ENCODE measurements around the gene ZMIZ1.

ZMIZ1 gene

GRCh38 chr10:79106256-79107050 is 37.7 kb downstream of the ZMIZ1 start:
- TF ChIP-seq JUND (IDR thresholded peaks at IDR 0.05; ENCODE audit: low read depth): no peak
- DNase-seq (ENCODE audit: low read depth in 1 of 2, low spot score in 1 of 2): no peak
- in situ Hi-C loops (cut with HindIII; ENCODE audit: low pct_unique_long_range_greater_than_20kb, low sequenced_read_pairs): no loop called here

GRCh38 chr10:79107736-79108264 is 39.0 kb downstream of the ZMIZ1 start:
- no peak for DNase-seq (ENCODE audit: low read depth in 1 of 2, low spot score in 1 of 2)
- TF ChIP-seq JUND (IDR thresholded peaks at IDR 0.05; ENCODE audit: low read depth): no peak
- in situ Hi-C loops (cut with HindIII; ENCODE audit: low pct_unique_long_range_greater_than_20kb, low sequenced_read_pairs): no loop called here

- in situ Hi-C loops (cut with HindIII; ENCODE audit: low pct_unique_long_range_greater_than_20kb, low sequenced_read_pairs): no loop called here
- DNase-seq (ENCODE audit: low read depth in 1 of 2, low spot score in 1 of 2): no peak
- no peak for TF ChIP-seq JUND (IDR thresholded peaks at IDR 0.05; ENCODE audit: low read depth)
These were observed 40.0 kb downstream of the ZMIZ1 start for GRCh38 chr10:79108728-79109127.

- DNase-seq (ENCODE audit: low read depth in 1 of 2, low spot score in 1 of 2): no peak
- in situ Hi-C loops (cut with HindIII; ENCODE audit: low pct_unique_long_range_greater_than_20kb, low sequenced_read_pairs): no loop called here
- no peak for TF ChIP-seq JUND (IDR thresholded peaks at IDR 0.05; ENCODE audit: low read depth)
These were observed 42.7 kb downstream of the ZMIZ1 start for GRCh38 chr10:79111427-79111826.

DNA sequence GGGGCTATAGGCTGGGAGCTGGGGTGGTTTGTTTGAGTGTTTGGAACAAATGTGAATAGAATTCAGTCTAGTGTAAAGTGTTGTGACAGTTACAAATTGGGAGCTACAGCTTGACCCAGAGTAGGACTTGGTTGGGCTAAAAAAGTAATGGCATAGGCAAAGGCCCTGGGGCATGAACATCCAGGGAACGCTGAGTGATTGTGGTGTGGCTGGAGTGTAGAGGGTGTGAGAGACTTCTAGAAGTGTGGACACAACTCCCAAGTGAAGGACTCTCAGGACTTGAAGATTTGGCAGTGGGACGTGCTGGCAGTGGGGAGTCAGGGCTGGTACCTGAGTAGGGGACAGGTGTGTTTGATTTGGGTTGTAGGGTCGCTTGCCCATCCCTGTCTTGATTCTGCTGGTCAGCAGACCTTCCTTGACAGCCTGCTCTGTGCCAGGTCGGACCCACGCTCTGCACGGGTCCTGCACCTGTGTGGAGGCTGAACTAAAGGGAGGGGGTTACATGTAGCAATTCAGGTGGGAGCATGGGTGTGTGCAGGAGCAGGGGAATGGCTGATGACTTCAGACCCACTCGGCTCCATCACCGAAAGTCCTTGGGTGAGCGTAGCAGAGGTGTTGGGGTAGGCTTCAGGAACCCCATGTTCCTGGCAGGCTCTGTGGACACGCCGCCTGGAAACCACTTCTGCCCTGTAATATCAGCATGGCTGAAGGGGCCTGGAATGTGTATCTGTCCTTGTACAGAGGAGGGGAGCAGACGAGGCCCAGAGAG is 43.3 kb downstream of the ZMIZ1 start:
- DNase-seq (ENCODE audit: low read depth in 1 of 2, low spot score in 1 of 2): no peak
- in situ Hi-C loops (cut with HindIII; ENCODE audit: low pct_unique_long_range_greater_than_20kb, low sequenced_read_pairs): no loop called here
- TF ChIP-seq JUND (IDR thresholded peaks at IDR 0.05; ENCODE audit: low read depth): no peak

- DNase-seq (ENCODE audit: low read depth in 1 of 2, low spot score in 1 of 2): no peak
- in situ Hi-C loops (cut with HindIII; ENCODE audit: low pct_unique_long_range_greater_than_20kb, low sequenced_read_pairs): no loop called here
- TF ChIP-seq JUND (IDR thresholded peaks at IDR 0.05; ENCODE audit: low read depth): no peak
These were observed 44.2 kb downstream of the ZMIZ1 start for GRCh38 chr10:79112881-79113431.

GRCh38 chr10:79113827-79114226 is 45.1 kb downstream of the ZMIZ1 start:
- TF ChIP-seq JUND (IDR thresholded peaks at IDR 0.05; ENCODE audit: low read depth): no peak
- in situ Hi-C loops (cut with HindIII; ENCODE audit: low pct_unique_long_range_greater_than_20kb, low sequenced_read_pairs): no loop called here
- no peak for DNase-seq (ENCODE audit: low read depth in 1 of 2, low spot score in 1 of 2)

DNA sequence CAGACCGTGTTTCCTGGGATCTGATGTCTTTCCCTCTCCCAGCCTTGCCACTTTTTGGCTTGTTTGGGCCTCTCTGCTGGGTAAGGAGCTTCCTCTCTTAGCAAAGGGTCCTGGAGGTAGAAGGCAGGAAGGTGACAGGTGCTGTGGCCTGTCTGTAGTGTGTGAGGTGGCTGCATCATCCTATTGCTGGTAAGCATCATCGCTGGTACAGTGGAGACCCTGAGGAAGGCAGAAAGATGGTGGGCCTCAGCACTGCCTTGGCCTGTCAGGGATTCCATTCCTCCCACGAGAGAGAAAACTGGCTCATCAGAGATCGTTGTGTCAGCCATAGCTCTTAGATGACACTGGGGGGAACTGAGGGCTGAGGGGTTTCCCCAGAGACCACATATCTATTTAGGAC is 46.5 kb downstream of the ZMIZ1 start:
- in situ Hi-C loops (cut with HindIII; ENCODE audit: low pct_unique_long_range_greater_than_20kb, low sequenced_read_pairs): no loop called here
- no peak for DNase-seq (ENCODE audit: low read depth in 1 of 2, low spot score in 1 of 2)
- no peak for TF ChIP-seq JUND (IDR thresholded peaks at IDR 0.05; ENCODE audit: low read depth)

GRCh38 chr10:79116368-79116767 is 47.6 kb downstream of the ZMIZ1 start:
- in situ Hi-C loops (cut with HindIII; ENCODE audit: low pct_unique_long_range_greater_than_20kb, low sequenced_read_pairs): no loop called here
- no peak for DNase-seq (ENCODE audit: low read depth in 1 of 2, low spot score in 1 of 2)
- TF ChIP-seq JUND (IDR thresholded peaks at IDR 0.05; ENCODE audit: low read depth): no peak

- TF ChIP-seq JUND (IDR thresholded peaks at IDR 0.05; ENCODE audit: low read depth): no peak
- no peak for DNase-seq (ENCODE audit: low read depth in 1 of 2, low spot score in 1 of 2)
- in situ Hi-C loops (cut with HindIII; ENCODE audit: low pct_unique_long_range_greater_than_20kb, low sequenced_read_pairs): no loop called here
These were observed 48.3 kb downstream of the ZMIZ1 start for GRCh38 chr10:79116801-79117723.

DNA sequence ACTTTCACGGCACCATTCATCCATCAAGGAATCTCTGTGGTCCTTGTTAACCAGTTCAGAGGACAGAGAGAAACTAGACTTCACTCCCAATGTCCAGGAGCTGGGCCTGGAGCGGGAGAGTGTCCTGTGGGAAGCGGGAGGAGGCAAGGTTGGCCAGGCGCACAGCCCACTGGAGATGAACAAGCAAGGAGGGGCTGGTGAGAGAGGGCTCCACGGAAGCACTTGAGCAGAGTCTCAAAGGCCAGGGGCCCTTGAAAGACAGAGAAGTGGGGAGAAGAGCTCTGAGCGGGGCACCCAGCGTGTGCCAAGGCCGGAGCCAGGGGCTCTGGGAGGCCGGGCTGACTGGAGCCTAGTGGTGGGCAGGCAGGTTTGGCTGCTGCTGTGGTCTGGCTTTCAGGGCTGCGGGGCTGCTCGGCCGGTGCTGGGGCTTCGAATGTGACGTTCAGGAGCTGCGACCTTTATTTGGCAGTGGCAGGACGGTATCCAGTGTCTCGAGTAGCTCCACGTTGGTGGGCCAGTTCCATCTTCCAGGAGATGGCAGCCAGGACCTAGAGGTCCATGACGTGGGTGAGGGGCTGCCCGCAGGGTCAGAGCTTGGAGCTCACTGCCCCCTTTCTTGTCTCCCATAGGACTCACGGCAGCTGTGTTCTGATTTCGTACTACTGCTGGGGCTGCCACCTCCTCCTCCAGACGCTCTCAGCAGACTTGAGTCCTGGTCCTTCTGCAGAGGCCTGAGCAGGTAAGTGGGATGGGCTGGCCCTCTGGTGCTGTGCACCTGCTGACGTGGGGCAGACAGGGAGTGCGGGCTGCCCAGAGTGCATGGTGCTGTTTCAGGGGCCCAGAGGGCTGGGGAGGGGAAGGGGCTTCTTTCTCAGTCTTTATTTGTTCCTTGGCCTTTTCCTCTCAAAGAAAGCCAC is 49.8 kb downstream of the ZMIZ1 start:
- no peak for TF ChIP-seq JUND (IDR thresholded peaks at IDR 0.05; ENCODE audit: low read depth)
- in situ Hi-C loops (cut with HindIII; ENCODE audit: low pct_unique_long_range_greater_than_20kb, low sequenced_read_pairs): no loop called here
- DNase-seq (ENCODE audit: low read depth in 1 of 2, low spot score in 1 of 2): no peak
